ENCODE results near the gene PDE11A. TPM values are rescaled to one million over a fixed set of nuclear protein-coding genes. Genes with fewer than 3 reads are reported as not detected.

Gene PDE11A
- total and polyA plus RNA-seq, 2 of the 8 experiments (the other 6 are each of a cell fraction or from before 2014, with no cell fraction given), result 0.19 to 0.23 TPM

- TF ChIP-seq TCF12 (IDR thresholded peaks at IDR 0.05; ENCODE audit: low read depth, low read length) (no peak), ATF3 (IDR thresholded peaks at IDR 0.05; ENCODE audit: insufficient read depth, low read depth, low read length) (no peak), RAD21 (IDR thresholded peaks at IDR 0.05 in 1 of 2, conservative IDR thresholded peaks at IDR 0.05 in 1 of 2; ENCODE audit: low read depth in 2 of 2, low read length in 2 of 2) (no peak), SIN3A (conservative IDR thresholded peaks at IDR 0.05 in 1 of 2, IDR thresholded peaks at IDR 0.05 in 1 of 2; ENCODE audit: low read depth in 1 of 2, low read length in 2 of 2) (no peak), MAX (IDR thresholded peaks at IDR 0.05) (no peak)
Measured at GRCh38 chr2:177705511-177706173, 366.9 kb downstream of the PDE11A start (continued).

Measured in H1 (cell line).